T1000 (cell line): ENCODE measurements around the gene EML2.
"Not testable (repeated sequence)": the region's sequence is repeated elsewhere in the genome, so short reads cannot be mapped to it uniquely, and the experiment has no call there.

ENCODE experiments used
- DNase-seq: peaks from one replicate; lab custom pipeline; 2025; ENCODE audit warnings: mixed read lengths; lab: John Stamatoyannopoulos, UW

The EML2 gene, protein sequence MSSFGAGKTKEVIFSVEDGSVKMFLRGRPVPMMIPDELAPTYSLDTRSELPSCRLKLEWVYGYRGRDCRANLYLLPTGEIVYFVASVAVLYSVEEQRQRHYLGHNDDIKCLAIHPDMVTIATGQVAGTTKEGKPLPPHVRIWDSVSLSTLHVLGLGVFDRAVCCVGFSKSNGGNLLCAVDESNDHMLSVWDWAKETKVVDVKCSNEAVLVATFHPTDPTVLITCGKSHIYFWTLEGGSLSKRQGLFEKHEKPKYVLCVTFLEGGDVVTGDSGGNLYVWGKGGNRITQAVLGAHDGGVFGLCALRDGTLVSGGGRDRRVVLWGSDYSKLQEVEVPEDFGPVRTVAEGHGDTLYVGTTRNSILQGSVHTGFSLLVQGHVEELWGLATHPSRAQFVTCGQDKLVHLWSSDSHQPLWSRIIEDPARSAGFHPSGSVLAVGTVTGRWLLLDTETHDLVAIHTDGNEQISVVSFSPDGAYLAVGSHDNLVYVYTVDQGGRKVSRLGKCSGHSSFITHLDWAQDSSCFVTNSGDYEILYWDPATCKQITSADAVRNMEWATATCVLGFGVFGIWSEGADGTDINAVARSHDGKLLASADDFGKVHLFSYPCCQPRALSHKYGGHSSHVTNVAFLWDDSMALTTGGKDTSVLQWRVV

DNA sequence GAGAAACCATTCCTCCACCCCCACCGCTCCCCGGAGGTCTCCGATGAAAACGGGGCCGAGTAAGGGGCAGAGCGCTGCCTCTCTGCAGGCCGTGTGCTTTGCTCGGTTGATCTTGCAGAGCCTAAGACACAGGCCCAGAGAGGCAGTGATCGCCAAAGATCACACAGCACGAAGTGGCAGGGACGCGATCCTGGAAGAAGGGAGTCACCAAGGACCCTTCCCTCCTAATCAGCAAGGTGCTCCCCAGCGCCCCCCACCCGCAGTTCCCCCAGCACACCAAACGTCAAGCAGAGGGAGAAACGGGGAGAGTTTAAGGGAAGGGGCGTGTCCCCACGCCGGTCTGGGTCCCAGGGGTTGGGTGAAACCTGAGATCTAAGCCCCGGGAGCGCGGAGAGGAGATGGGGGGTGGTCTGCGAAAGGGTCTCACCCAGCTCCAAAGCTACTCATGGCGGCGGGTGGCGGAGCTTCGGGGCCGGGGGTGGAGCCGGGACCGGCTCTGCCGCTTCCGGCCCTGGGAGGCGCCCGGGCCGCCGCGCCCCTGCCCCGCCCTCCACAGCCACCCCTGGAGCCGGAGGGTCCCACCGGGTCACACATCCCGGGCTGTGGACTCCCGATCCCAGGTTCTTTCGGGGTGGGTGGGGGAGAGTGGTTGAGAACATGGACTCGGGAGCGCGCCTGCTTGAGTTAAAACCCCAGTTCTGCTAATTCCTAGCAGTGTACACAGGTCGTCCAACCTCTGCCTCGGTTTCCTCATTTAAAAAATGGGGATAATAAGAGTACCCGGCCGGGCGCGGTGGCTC, at the start of gene EML2:
Gene EML2 (minus strand): TSS at position 468 of the 800 bp plus-strand sequence. CDS start 21 bp downstream, at position 447.
- peak; percentile 8 for DNase-seq

DNA sequence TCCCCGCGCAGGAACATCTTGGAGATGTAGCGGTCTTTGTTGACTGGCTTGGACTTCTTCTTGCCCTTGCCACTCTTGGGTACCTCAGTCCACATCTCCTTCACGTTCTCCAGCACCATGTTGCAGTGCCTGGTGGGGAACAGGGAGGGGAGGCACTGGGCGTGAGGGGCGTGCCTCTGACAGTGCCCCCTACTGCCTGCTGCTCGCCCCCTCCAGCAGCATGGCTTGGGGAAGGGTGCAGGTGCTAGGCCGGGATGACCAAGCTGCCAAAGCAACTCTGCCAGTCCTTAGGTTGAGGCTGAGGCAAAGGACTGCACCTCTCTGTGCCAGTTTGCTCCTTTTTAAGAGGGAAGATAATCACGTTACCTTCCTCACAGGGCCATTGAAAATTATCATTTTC, 48.4 kb upstream of the EML2 start:
- no peak for DNase-seq

DNA sequence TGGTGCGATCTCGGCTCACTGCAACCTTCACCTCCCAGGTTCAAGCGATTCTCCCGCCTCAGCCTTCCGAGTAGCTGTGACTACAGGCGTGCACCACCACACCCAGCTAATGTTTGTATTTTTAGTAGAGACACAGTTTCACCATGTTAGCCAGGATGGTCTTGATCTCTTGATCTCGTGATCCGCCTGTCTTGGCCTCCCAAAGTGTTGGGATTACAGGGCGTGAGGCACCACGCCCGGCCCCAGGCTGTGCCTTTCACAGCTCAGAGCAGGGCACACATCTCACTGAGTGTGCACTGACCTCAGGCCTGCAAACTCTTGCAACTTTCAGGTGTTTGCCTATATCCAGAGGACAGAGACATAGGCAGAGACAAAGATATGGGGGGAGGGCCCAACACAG, 45.8 kb upstream of the EML2 start:
- not testable (repeated sequence) for DNase-seq

DNA sequence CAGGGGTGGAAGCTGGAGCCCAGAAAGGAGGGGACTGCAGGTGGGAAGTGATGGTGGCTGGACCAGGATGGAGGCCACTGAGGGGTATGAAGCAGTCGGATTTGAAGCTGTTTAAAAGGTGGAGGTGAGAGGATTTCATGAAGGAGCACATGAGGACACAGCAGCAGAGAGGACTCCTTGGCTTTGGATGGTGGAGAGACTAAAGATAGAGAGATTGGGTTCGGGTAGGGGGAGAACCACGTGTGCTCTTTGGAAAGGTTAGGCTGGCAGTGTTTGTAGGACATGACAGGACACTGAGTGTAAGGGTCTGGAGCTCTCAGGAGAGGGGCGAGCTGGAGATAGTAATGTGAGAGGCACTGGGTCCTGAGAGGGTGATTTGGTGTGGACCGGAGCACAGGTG, 43.7 kb upstream of the EML2 start:
- DNase-seq = no peak

DNA sequence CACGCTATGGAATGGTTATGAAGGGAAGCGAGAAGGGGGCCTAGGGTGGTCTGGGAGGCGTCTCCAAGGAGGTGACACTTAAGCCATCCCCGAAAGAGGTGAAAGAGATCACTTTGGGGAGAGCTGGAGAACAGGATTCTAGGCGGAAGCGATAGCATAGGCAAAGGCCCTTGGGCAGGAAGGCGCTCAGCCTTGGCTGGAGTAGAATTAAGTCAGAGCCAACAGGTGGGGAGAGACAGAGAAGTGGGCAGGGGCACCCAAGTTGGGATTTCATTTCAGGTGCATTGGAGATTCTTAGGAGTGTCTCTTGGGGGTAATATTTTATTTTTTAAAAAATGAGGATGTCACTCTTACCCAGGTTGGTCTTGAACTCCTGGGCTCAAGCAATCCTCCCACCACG, 42.9 kb upstream of the EML2 start:
- DNase-seq = no peak

DNA sequence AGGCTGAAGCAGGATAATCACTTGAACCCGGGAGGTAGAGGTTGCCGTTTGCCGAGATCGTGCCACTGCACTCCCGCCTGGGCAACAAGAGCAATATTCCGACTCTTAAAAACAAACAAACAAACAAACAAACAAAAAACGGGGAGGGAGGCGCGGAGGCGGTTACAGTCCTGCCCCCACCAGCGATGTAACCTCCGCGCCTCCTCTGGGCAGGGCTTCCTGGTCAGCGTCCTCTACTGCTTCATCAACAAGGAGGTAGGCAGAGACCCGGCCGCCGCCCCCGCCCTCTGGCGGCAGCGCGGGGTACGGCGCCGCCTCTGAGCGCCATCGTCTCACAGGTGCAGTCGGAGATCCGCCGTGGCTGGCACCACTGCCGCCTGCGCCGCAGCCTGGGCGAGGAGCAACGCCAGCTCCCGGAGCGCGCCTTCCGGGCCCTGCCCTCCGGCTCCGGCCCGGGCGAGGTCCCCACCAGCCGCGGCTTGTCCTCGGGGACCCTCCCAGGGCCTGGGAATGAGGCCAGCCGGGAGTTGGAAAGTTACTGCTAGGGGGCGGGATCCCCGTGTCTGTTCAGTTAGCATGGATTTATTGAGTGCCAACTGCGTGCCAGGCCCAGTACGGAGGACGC, 42.3 kb upstream of the EML2 start:
- peak; percentile 76 for DNase-seq

DNA sequence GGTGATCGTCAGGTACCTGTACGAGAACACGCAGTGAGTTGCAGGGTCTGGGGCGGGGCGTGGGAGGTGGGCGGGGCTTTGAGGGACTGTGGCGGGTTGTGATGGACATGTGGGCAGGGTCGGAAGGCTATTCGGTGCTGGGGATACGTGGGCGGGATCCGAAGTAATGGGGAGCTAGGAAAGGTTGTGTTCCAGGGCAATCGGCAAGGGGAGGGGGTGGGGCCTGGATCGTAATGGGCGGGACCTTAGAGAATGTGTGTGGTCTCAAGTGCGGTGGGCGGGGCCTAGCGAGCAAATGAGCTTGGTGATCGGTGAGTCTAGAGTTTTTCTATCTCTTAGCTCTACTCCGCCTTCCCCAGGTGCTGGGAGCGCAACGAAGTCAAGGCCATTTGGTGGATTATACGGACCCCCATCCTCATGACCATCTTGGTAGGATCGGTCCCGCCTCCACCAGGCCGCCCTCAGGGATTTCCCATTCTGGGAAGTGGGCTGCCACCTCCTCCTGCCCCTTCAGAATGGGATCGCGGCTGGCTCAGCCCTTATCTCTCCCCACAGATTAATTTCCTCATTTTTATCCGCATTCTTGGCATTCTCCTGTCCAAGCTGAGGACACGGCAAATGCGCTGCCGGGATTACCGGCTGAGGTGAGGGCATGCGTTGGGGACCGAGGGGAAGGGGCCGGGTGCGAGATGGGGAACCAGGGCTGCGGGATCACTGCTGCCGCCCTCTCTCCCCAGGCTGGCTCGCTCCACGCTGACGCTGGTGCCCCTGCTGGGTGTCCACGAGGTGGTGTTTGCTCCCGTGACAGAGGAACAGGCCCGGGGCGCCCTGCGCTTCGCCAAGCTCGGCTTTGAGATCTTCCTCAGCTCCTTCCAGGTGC, 38.4 kb upstream of the EML2 start:
- no peak for DNase-seq

DNA sequence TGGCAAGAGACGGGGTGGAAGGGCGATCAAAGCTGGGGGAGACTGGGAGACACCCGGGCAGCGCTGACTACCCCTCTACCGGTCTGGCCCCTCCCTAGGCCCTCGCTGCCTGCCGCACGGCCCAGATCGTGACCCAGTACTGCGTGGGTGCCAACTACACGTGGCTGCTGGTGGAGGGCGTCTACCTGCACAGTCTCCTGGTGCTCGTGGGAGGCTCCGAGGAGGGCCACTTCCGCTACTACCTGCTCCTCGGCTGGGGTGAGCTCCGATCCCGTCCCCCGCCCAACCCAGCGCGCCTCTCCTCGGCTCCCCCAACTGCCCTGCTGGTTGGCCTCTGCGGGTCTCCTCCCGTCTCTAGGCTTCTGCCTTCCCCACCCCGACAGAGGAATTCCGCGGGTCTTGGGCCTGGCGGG, 37.7 kb upstream of the EML2 start:
- DNase-seq = no peak

DNA sequence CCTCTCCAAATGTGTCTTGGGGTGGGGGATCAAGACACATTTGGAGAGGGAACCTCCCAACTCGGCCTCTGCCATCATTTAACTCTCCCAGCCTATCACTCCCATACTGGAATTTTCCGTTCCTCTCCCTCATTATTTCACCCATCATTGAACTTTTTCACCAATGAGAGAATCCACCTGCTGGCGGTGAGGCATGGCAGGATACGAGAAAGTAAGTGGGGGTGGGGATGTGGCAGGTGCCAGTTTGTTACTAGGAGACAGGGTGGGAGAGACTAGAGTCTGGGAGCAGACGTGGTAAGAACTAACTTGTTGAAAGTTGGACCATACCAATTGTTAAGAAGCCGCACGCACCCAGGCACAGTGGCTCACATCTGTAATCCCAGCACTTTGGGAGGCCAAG, 35.7 kb upstream of the EML2 start:
- DNase-seq = no peak

DNA sequence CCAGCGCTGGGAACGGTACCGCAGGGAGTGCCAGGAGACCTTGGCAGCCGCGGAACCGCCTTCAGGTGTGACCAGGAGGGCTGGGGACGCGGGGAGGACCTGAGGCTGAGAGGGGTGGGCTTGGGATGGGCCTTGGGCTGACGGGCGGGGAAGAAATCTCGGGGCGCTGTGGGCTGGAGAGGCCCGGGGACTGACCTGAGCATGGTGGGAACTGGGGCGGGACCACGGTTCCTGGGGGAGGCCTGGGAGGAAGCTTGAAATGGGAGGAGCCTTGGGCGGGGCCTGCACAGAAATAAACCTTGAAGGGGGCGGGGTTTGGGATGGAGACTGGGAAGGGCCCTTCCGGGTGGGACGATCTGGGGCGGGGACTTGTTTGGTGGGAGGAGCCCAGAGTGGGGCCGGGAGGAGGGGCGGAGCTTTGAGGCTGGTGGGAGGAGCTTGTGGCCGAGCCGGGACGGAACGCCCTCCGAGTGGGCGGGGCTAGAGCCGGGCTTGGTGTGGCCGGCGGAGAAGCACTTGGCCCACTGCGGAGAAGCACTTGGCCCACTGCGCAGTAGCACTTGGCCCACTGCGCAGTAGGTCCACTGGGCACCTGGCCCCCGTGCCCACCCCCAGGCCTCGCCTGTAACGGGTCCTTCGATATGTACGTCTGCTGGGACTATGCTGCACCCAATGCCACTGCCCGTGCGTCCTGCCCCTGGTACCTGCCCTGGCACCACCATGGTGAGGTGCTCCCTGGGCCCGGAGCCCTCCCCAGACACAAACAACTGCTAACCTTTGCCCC, 31.7 kb upstream of the EML2 start:
- DNase-seq = peak; percentile 35

DNA sequence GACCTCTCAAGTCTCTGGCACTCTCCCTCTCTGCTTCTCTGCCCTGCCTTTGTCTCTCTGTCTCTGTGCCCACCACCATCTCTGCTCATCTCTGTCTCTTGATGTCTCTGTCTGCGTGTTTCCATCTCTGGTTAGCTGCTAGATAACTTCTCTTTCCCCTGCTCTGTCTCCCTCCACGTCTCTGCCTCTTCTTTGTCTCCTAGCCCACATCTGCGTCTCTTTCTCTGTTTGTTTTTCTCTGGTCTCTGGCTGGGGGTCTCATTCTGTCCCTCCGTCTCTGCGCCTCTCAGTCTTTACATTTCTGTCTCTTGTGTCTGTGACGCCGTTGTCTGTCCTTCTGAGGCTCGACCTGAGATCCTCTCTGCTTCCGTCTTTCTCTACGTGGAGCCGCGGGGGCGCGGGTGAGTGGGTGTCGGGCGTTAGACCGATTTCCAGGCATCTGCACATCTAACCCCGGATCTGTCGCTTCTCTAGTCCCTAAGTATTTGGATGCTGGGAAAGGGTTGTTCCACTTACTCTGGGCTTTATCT, 29.2 kb upstream of the EML2 start:
- no peak for DNase-seq

DNA sequence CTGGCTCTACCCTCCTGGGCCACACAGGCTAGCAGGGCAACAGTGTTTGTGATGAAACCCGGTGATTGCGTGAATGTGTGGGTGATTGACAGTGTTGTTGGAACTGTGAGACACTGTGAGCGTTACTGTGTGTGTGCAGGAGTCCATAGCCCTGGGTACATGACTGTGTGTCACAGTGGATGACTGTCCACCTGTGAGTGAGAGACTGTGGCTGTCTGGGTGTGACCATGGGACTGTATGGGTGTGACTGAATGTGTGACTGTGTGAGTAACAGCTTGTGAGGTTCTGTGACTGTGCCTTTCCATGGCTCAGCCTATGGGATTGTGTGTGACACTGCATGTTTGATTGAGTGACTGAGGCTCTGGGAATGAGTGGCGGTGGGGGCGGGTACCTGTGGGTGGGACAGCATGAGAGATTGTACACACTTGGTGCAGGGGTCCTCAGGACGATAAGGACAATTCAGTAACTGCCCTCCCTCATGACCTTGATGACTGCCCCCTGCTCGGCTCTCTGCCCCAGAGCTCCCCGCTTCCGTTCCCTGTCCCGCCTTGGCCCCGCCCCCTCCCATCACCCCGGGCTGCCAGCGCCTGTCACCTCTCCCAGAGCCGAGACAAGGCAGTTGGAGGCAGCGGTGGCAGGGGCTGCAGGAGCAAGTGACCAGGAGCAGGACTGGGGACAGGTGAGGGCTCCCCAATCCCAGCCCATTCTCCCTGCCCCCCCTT, 28.6 kb upstream of the EML2 start, which contains the start of gene GIPR:
Gene GIPR (plus strand): TSS at position 602 of the 722 bp plus-strand sequence. CDS start 1,300 bp downstream, outside the sequence.
- DNase-seq = peak; percentile 17

DNA sequence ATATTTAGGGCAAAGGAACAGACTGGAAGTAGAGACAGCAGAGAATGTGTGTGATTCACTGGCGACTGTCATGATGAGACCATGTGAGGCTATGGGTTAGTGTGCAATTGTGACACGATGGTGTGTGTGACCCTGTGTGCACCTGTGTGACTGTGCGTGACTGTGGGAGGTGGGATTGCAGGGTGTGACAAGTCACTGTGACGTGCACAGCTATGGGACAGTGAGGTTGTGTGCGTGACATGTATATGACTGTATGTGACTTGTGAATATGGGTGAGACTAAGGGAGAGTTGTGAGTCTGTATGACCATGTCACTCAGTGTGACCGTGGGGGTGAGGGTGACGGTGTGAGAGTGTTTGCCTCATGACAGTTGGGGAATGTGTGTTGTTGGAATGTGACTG, 25.4 kb upstream of the EML2 start:
- no peak for DNase-seq

DNA sequence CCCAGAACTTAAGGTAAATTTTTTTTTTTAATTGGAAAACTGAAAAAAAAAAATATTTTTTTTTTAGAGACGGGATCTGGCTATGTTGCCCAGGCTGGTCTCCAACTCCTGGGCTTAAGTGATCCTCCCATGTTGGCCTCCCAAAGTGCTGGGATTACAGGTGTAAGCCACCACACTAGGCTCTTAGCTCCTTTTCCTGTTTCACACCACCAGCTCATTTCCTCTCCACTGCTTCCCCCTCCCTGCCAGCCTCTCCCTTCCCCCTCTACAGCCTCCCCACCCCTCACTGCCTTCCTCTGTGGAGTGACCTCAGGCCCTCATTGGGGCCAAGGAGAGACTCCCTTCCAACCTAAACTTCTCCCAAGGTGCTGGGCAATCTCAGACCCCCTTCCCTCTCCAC, 24.6 kb upstream of the EML2 start:
- no peak for DNase-seq

DNA sequence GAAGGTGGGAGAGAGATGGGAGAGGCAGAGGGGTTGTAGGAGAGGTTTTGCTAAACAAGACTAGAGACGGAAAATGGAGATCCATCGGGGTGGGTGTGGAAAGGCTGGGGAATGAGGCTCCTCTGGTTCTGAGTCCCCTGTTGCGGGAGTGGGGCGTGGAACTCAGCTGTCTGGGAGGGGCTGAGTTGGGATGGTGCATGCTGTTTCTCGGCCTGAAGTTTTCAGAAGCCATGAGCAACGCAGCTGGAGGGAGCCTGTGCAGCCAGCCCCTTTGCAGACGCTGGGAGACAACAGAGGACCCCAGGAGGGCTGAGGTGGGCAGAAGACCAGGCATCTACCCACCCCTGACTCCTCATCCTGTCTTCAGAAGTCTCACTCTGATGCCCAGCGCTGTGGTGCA, 21.4 kb upstream of the EML2 start:
- DNase-seq = no peak

DNA sequence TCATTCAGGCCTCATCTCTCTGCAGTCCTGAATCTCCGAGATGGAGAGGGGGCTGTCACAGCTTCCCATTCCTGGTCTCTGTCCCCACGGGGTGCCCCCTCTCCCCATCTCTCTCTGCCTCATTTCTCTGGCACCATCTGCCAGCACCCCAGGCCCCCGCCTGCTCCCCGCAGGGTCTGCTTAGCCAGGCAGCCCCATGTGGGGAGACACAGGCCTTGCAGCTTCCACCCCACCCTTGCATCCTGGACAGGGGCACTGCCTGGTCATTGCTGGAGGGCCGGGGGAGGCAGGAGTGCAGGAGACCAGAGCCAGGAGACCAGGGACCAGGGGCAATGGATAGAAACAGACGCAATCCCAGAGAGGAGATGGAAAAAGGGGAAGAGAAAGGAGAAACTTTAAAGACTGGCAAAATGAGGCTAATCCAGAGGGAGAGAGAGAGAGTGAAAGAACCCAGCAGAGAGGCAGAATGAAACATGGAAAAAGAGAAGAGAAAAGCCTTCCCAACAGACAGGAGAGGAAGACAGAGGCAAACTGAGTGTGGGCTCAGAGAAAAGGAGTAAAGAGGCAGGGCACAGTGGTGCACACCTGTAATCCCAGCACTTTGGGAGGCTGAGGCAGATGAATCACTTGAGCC, 20.0 kb upstream of the EML2 start:
- no peak for DNase-seq

DNA sequence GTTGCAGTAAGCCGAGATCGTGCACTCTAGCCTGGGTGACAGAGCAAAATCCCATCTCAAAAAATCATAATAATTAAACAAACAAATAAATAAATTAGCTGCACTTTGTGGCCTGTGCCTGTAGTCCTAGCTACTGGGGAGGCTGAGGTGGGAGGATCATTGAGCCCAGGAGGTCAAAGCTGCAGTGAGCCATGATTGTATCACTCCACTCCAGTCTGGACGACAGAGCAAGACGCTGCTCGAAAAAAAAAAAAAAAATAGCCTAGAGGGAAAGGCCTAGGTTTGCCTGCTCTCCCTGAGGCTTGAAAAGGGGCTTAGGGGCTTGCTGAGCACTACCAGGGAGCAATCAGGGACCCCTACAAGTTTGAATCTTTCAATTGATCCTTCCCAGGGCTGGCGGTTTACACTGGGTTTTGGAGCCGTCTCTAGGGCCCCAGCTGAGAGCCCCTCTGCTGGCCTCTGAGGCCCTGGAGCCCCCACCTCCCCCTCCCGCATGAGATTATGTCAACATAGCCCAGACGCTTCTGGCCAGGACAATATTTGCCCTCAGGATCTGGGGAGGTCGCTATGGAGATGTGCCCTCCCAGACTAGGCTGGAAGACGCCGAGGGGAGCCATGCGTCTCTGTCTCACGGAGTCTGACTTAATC, 18.4 kb upstream of the EML2 start:
- DNase-seq = no peak

DNA sequence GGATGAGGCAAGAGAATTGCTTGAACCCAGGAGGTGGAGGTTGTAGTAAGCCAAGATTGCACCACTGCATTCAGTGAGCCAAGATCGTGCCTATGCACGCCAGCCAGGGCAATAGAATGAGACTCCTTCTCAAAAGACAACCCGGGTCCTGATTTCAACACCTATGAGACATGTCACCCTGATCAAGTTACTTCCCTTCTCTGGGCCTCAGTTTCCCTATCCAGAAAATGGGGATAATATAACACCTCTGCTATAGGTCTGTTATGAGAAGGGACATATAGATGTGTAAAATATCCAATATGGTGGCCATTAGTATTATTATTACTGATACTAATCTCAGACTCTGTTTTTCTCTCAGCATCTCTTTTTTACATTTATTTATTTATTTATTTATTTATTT, 15.9 kb upstream of the EML2 start:
- no peak for DNase-seq
